A172 (cell line): ENCODE measurements around the gene PDE4D. TPM values are rescaled to one million over a fixed set of nuclear protein-coding genes. Genes with fewer than 3 reads are reported as not detected.
"Not testable (repeated sequence)": the region's sequence is repeated elsewhere in the genome, so short reads cannot be mapped to it uniquely, and the experiment has no call there.

Experiments
- DNase-seq: peaks from one replicate; pipeline ENCODE4 v3.0.0-alpha.2; 2015; ENCODE audit warnings: low spot score
- total RNA-seq: library from RNA; depleted of rRNA; stranded (reverse); fragments of >200 nt; shearing (Covaris generic); gene quantifications from 2 replicates; pipeline ENCODE4 v1.2.3, GENCODE V29; 2014

Gene PDE4D
- total RNA-seq, 1 experiment from 2014 or later: 7.6 TPM

- no peak for DNase-seq
Observed at GRCh38 chr5:59474324-59474723, 419.2 kb downstream of the PDE4D start.

GRCh38 chr5:59473611-59474010 is 419.9 kb downstream of the PDE4D start:
- no peak for DNase-seq

- DNase-seq: no peak
Observed at GRCh38 chr5:59471463-59471862, 422.1 kb downstream of the PDE4D start.

- no peak for DNase-seq
Observed at GRCh38 chr5:59467969-59468368, 425.6 kb downstream of the PDE4D start.

- no peak for DNase-seq
Observed at GRCh38 chr5:59466271-59466670, 427.3 kb downstream of the PDE4D start.

GRCh38 chr5:59464969-59465368 is 428.6 kb downstream of the PDE4D start:
- DNase-seq: no peak

- DNase-seq: not testable (repeated sequence)
Observed at GRCh38 chr5:59463618-59464166, 429.8 kb downstream of the PDE4D start.

- no peak for DNase-seq
Observed at GRCh38 chr5:59462956-59463355, 430.6 kb downstream of the PDE4D start.

- DNase-seq: no peak
Observed at GRCh38 chr5:59460368-59461153, 433.0 kb downstream of the PDE4D start.

- DNase-seq: no peak
Observed at GRCh38 chr5:59458966-59459729, 434.4 kb downstream of the PDE4D start.

- DNase-seq: no peak
Observed at GRCh38 chr5:59458321-59458720, 435.2 kb downstream of the PDE4D start.

GRCh38 chr5:59449905-59450644 is 443.5 kb downstream of the PDE4D start:
- DNase-seq: peak; percentile 4

- no peak for DNase-seq
Observed at GRCh38 chr5:59446356-59446755, 447.2 kb downstream of the PDE4D start.

GRCh38 chr5:59445741-59446140 is 447.8 kb downstream of the PDE4D start:
- no peak for DNase-seq

- DNase-seq: no peak
Observed at GRCh38 chr5:59439303-59439702, 454.2 kb downstream of the PDE4D start.

- no peak for DNase-seq
Observed at GRCh38 chr5:59437176-59437575, 456.4 kb downstream of the PDE4D start.

- DNase-seq: no peak
Observed at GRCh38 chr5:59436364-59437148, 457.0 kb downstream of the PDE4D start.

GRCh38 chr5:59433174-59433573 is 460.4 kb downstream of the PDE4D start:
- no peak for DNase-seq

GRCh38 chr5:59430066-59430685 is 463.4 kb downstream of the PDE4D start:
- DNase-seq: no peak

- DNase-seq: peak; percentile 36
Observed at GRCh38 chr5:59428391-59428790, 465.1 kb downstream of the PDE4D start.

- DNase-seq: no peak
Observed at GRCh38 chr5:59424515-59424914, 469.0 kb downstream of the PDE4D start.
